Mesodermal cell (in vitro differentiated cells): ENCODE measurements around the gene PTGER4.
"Not testable (repeated sequence)": the region's sequence is repeated elsewhere in the genome, so short reads cannot be mapped to it uniquely, and the experiment has no call there.

Experiments
- H3K27ac ChIP-seq: 2 replicates; pipeline ENCODE4 v1.7.0; 2013; ENCODE audit warnings: mild to moderate bottlenecking, low read depth, low read length, moderate library complexity; ENCODE audit not compliant: severe bottlenecking
- H3K36me3 ChIP-seq: 2 replicates; pipeline ENCODE4 v1.7.1; 2013; ENCODE audit warnings: mild to moderate bottlenecking, low read length, moderate library complexity; ENCODE audit not compliant: control insufficient read depth, insufficient read depth
- H3K4me1 ChIP-seq: one replicate; pipeline ENCODE4 v1.7.1; 2013; ENCODE audit warnings: mild to moderate bottlenecking, low read length; ENCODE audit not compliant: insufficient read depth, control insufficient read depth, poor library complexity, severe bottlenecking
- H3K4me3 ChIP-seq: 2 replicates; pipeline ENCODE4 v1.7.0; 2013; ENCODE audit warnings: low read length, control low read depth, mild to moderate bottlenecking; ENCODE audit not compliant: insufficient read depth, poor library complexity, severe bottlenecking; ENCODE audit errors: extremely low read depth
- H3K9me3 ChIP-seq: 2 replicates; pipeline ENCODE4 v1.7.1; 2013; ENCODE audit warnings: mild to moderate bottlenecking, low read length, moderate library complexity; ENCODE audit not compliant: control insufficient read depth
- WGBS, 2 experiments: methylation state at CpG; one replicate each; pipeline ENCODE4 v1.1.5; 2013; ENCODE audit warnings: missing lambda C conversion rate in 2 of 2; ENCODE audit not compliant: insufficient coverage in 2 of 2; 5-methylcytosine and 5-hydroxymethylcytosine counted together

Gene PTGER4

GRCh38 chr5:40722497-40722911 lies 42.8 kb downstream of the PTGER4 start:
- WGBS, 2 experiments = 94 to 95% methylated on average over 24 of the region's 37 CpGs
- H3K27ac ChIP-seq, H3K4me1 ChIP-seq, H3K4me3 ChIP-seq, H3K9me3 ChIP-seq: not testable (repeated sequence)
- peaks cover 27% of the 10 kb centered on the region for H3K36me3 ChIP-seq

GRCh38 chr5:40733434-40733833 lies 53.7 kb downstream of the PTGER4 start:
- 86% methylated on average over 1 of the region's 2 CpGs for WGBS, 2 experiments
- no peaks in the 10 kb centered on the region for H3K9me3 ChIP-seq
- H3K27ac ChIP-seq = no peak overlapping the region
- H3K36me3 ChIP-seq = peaks cover 14% of the 10 kb centered on the region
- H3K4me1 ChIP-seq = peaks cover 3% of the 10 kb centered on the region
- no peak overlapping the region for H3K4me3 ChIP-seq

GRCh38 chr5:40733879-40734563 lies 54.3 kb downstream of the PTGER4 start:
- Histone ChIP-seq H3K9me3 (no peaks in the 10 kb centered on the region), H3K36me3 (peaks cover 10% of the 10 kb centered on the region), H3K27ac (peak overlapping the region; percentile 8), H3K4me1 (peaks cover 3% of the 10 kb centered on the region), H3K4me3 (no peak overlapping the region)
- 90 to 100% methylated on average over 2 of the region's 3 CpGs for WGBS, 2 experiments

- Histone ChIP-seq H3K36me3 (peaks cover 15% of the 10 kb centered on the region), H3K4me1 (peaks cover 3% of the 10 kb centered on the region), H3K27ac (no peak overlapping the region), H3K4me3 (no peak overlapping the region), H3K9me3 (no peaks in the 10 kb centered on the region)
- 83 to 91% methylated on average over 1 to 2 of the region's 2 CpGs for WGBS, 2 experiments
These were observed 55.3 kb downstream of the PTGER4 start for GRCh38 chr5:40734986-40735385.

GRCh38 chr5:40735609-40736008 lies 55.9 kb downstream of the PTGER4 start:
- Histone ChIP-seq H3K9me3 (no peaks in the 10 kb centered on the region), H3K4me1 (peaks cover 3% of the 10 kb centered on the region), H3K36me3 (peaks cover 21% of the 10 kb centered on the region), H3K4me3 (no peak overlapping the region), H3K27ac (no peak overlapping the region)

- H3K4me1 ChIP-seq = peaks cover 3% of the 10 kb centered on the region
- no peak overlapping the region for H3K27ac ChIP-seq
- H3K4me3 ChIP-seq = no peak overlapping the region
- WGBS, 2 experiments = no CpG with 5 or more reads among the region's 1 CpG
- H3K9me3 ChIP-seq = no peaks in the 10 kb centered on the region
- peaks cover 27% of the 10 kb centered on the region for H3K36me3 ChIP-seq
These were observed 56.6 kb downstream of the PTGER4 start for GRCh38 chr5:40736103-40736875.

GRCh38 chr5:40738502-40738901 lies 58.8 kb downstream of the PTGER4 start:
- peaks cover 31% of the 10 kb centered on the region for H3K36me3 ChIP-seq
- H3K9me3 ChIP-seq = no peaks in the 10 kb centered on the region
- H3K4me1 ChIP-seq = peaks cover 3% of the 10 kb centered on the region
- H3K4me3 ChIP-seq = no peak overlapping the region
- no peak overlapping the region for H3K27ac ChIP-seq
